Activated naive CD4-positive, alpha-beta T cell treated with anti-CD3 and anti-CD28 coated beads for 36 hours (primary cell): ENCODE results near the gene MACROD2. TPM values are rescaled to one million over a fixed set of nuclear protein-coding genes. Genes with fewer than 3 reads are reported as not detected.

ENCODE experiments used
- CTCF ChIA-PET: fragments of 350-600 bp; sonication (Branson Sonifier 250); formaldehyde crosslinking; loops from one replicate; lab custom pipeline; 2021; ENCODE audit warnings: antibody characterized with exemption; lab: Charles Lee
- DNase-seq: peaks from one replicate; pipeline ENCODE4 v3.0.0-alpha.2; 2020
- H3K27ac Mint-ChIP-seq: one replicate; pipeline ENCODE4 v1.8.0; 2021; ENCODE audit warnings: mild to moderate bottlenecking, mixed read lengths
- H3K27me3 Mint-ChIP-seq: one replicate; pipeline ENCODE4 v1.8.0; 2021; ENCODE audit warnings: low read depth, mixed read lengths
- H3K36me3 Mint-ChIP-seq: one replicate; pipeline ENCODE4 v1.8.0; 2021; ENCODE audit warnings: low read depth, mixed read lengths
- H3K4me1 Mint-ChIP-seq: one replicate; pipeline ENCODE4 v1.8.0; 2021; ENCODE audit warnings: low read depth, mixed read lengths
- H3K4me3 Mint-ChIP-seq: one replicate; pipeline ENCODE4 v1.8.0; 2021; ENCODE audit warnings: mild to moderate bottlenecking, moderate library complexity, mixed read lengths
- H3K9me3 Mint-ChIP-seq: one replicate; pipeline ENCODE4 v1.8.0; 2021; ENCODE audit warnings: mixed read lengths
- intact Hi-C: fragments of 100-400 bp; cut with micrococcal nuclease; formaldehyde crosslinking; loops from one replicate; pipeline ENCODE4 v1.15.1; 2023
- total RNA-seq, 2 experiments: library from RNA; stranded (reverse); gene quantifications; one replicate each; pipeline ENCODE4 v1.2.3, GENCODE V29; 2021

The MACROD2 gene
- total RNA-seq, 2 experiments from 2014 or later: not detected

- CTCF ChIA-PET: no interaction called here
- intact Hi-C loops: no loop called here
Measured at GRCh38 chr20:15645816-15646215, 1650.5 kb downstream of the MACROD2 start.

DNA sequence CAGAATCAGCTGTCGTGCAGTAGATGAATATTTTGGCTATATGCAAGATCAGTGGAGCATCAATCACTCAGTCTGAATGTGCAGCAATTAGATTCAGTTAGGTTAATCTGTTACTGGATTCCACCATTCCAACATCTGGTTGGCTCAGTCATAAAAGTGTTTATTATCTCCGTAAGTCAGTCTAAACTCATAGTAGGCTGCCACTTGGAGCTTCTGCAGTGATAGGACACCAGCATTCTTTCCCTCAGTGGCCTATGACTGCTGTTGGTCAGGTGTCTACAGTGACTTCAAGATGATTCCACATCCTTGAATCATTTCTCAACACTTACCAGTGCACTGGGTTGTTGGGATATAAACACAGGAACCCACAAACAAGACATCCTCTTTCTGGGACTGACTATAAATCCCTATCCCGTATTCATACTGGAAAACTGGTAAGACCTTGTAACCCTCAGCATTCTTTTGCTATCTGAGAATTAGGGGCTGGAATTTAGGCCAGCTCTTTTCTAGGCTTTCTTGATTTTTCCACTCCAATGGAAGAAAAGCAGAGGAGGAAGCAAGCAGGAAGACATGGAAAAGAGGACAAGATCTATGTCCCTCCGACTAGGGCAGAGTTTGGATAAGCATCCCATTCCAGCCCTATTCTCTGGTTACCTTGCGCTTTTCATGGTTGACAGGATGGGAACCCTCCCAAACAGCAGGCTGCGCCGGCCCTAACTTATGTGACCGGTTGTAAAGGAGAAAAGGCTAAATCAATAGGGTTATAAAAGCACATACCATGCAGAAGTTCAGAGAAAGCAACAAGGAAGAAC, 1658.3 kb downstream of the MACROD2 start:
- CTCF ChIA-PET: interaction anchor here (0.6 to 1.1 kb wide), 3 partner anchors 20 to 69 kb away, joined by 3 to 5 read pairs (median 3); no protein-coding TSS in a partner anchor
- H3K4me1 Mint-ChIP-seq: no peaks in the 10 kb centered on the region
- no peak overlapping the region for H3K4me3 Mint-ChIP-seq
- peaks cover 5% of the 10 kb centered on the region for H3K9me3 Mint-ChIP-seq
- intact Hi-C loops: no loop called here
- DNase-seq: no peak
- no peaks in the 10 kb centered on the region for H3K36me3 Mint-ChIP-seq
- H3K27ac Mint-ChIP-seq: no peak overlapping the region
- no peaks in the 10 kb centered on the region for H3K27me3 Mint-ChIP-seq

More at GRCh38 chr20:15645816-15646215, 1650.5 kb downstream of the MACROD2 start:
- Mint-ChIP-seq H3K27me3 (no peaks in the 10 kb centered on the region), H3K27ac (no peak overlapping the region), H3K4me1 (no peaks in the 10 kb centered on the region), H3K4me3 (no peak overlapping the region), H3K36me3 (no peaks in the 10 kb centered on the region), H3K9me3 (peaks cover 7% of the 10 kb centered on the region)
- DNase-seq: no peak

DNA sequence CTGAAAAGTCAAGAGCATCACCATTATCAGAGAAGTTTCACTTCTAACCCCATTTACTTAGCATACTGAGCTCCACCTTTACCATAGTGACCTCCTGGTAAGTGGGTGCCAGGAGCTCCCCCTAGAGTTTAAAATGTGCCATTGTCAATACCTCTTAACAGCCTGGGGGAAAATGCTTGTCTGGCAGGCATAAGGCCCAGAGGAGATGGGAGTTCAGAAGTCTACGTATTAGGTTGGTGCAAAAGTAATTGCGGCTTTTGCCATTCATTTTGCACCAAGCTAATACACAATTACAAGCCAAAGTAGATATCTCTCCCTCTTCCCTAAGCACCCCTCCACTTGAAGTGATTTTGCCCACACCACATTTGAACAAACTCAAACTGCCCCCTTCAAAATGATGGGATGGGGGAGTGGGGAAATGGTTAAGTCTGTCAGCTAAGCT, 1658.9 kb downstream of the MACROD2 start:
- CTCF ChIA-PET: interaction anchor here (0.6 to 1.1 kb wide), 3 partner anchors 20 to 69 kb away, joined by 3 to 5 read pairs (median 3); no protein-coding TSS in a partner anchor
- H3K9me3 Mint-ChIP-seq: peaks cover 3% of the 10 kb centered on the region
- no peak for DNase-seq
- no peaks in the 10 kb centered on the region for H3K36me3 Mint-ChIP-seq
- H3K4me3 Mint-ChIP-seq: no peak overlapping the region
- H3K27me3 Mint-ChIP-seq: no peaks in the 10 kb centered on the region
- H3K27ac Mint-ChIP-seq: no peak overlapping the region
- H3K4me1 Mint-ChIP-seq: no peaks in the 10 kb centered on the region
- intact Hi-C loops: no loop called here

- no peak for DNase-seq
- H3K4me3 Mint-ChIP-seq: no peak overlapping the region
- H3K27me3 Mint-ChIP-seq: no peaks in the 10 kb centered on the region
- H3K4me1 Mint-ChIP-seq: no peaks in the 10 kb centered on the region
- CTCF ChIA-PET: interaction anchor here (0.6 kb wide), 1 partner anchor 127 kb away, joined by 3 read pairs; no protein-coding TSS in a partner anchor
- H3K36me3 Mint-ChIP-seq: no peaks in the 10 kb centered on the region
- intact Hi-C loops: no loop called here
- no peak overlapping the region for H3K27ac Mint-ChIP-seq
- H3K9me3 Mint-ChIP-seq: peaks cover 3% of the 10 kb centered on the region
Measured at GRCh38 chr20:15655295-15655874, 1660.1 kb downstream of the MACROD2 start.

- CTCF ChIA-PET: no interaction called here
Measured at GRCh38 chr20:15656124-15656523, 1660.8 kb downstream of the MACROD2 start.

DNA sequence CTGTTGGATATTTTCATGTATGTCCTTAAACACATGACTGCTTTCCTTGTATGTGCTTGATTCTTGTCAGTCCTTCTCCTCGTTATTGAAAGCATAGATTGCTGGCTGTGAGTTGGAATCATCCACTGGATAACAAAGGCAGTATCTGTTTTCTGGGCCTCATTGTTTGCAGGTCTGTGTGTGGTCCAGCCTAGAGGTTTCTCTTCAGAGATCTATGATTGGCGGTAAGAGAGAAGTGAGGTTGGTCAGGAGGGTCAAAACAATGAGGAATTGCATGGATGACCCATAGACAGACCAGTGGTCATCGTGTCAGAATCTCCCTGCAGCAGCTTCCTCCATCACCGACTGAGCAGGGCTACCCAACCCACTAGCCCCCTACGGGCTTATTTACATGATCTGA, 1663.0 kb downstream of the MACROD2 start:
- Mint-ChIP-seq H3K4me3 (no peak overlapping the region), H3K36me3 (no peaks in the 10 kb centered on the region), H3K4me1 (no peaks in the 10 kb centered on the region), H3K27me3 (no peaks in the 10 kb centered on the region), H3K27ac (no peak overlapping the region), H3K9me3 (peaks cover 3% of the 10 kb centered on the region)
- CTCF ChIA-PET: no interaction called here
- intact Hi-C loops: no loop called here
- DNase-seq: no peak

More at GRCh38 chr20:15656124-15656523, 1660.8 kb downstream of the MACROD2 start:
- Mint-ChIP-seq H3K27ac (no peak overlapping the region), H3K9me3 (peaks cover 3% of the 10 kb centered on the region), H3K36me3 (no peaks in the 10 kb centered on the region), H3K4me3 (no peak overlapping the region), H3K4me1 (no peaks in the 10 kb centered on the region), H3K27me3 (no peaks in the 10 kb centered on the region)
- intact Hi-C loops: no loop called here
- no peak for DNase-seq

GRCh38 chr20:15673206-15673605, 1677.9 kb downstream of the MACROD2 start:
- H3K36me3 Mint-ChIP-seq: no peaks in the 10 kb centered on the region
- intact Hi-C loops: no loop called here
- H3K27me3 Mint-ChIP-seq: no peaks in the 10 kb centered on the region
- no peak for DNase-seq
- no peak overlapping the region for H3K27ac Mint-ChIP-seq
- no peak overlapping the region for H3K4me3 Mint-ChIP-seq
- no peaks in the 10 kb centered on the region for H3K9me3 Mint-ChIP-seq
- CTCF ChIA-PET: interaction anchor here (1.7 kb wide), 1 partner anchor 19 kb away, joined by 3 read pairs; no protein-coding TSS in a partner anchor
- H3K4me1 Mint-ChIP-seq: no peaks in the 10 kb centered on the region

DNA sequence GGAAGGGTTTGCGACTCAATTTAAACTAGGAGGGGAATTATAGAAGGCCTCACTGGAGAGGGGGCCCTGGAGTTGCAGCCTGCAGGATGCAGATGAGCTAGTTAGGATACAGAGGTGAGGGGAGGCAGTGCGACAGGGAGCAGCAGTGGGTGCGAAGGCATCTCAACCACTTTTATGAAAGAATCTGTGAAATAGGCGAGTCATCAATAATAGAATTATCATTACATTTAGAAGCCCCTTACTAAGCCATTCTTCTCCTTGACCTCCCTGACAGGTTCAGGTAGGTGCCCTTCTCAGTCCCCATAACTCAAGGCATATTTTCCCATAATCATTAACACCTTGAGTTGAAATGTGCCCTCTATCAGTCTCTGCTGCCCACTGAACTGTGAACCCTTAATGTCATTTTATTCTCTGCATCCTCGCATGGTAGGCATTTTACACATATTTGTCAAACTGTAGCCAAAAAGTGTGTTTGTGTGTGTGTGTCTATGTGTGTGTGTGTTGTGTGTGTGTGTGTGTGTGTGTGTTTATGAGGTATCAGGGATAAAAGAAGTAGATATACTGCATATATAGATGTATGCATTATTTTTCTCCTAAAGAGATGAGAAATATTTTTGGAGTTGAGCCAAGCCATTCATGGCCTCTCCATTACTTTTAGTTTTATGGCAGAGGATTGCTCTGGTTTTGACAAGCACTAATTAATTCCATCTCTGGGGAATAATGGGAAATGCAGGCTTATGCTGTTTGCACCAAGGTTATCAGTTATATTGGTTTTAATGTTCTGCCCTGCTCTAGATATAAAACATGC, 1679.1 kb downstream of the MACROD2 start:
- no peaks in the 10 kb centered on the region for H3K36me3 Mint-ChIP-seq
- CTCF ChIA-PET: interaction anchor here (1.7 kb wide), 1 partner anchor 20 kb away, joined by 3 read pairs; no protein-coding TSS in a partner anchor
- H3K4me1 Mint-ChIP-seq: no peaks in the 10 kb centered on the region
- no peaks in the 10 kb centered on the region for H3K9me3 Mint-ChIP-seq
- DNase-seq: no peak
- no peaks in the 10 kb centered on the region for H3K27me3 Mint-ChIP-seq
- no peak overlapping the region for H3K4me3 Mint-ChIP-seq
- no peak overlapping the region for H3K27ac Mint-ChIP-seq
- intact Hi-C loops: no loop called here

DNA sequence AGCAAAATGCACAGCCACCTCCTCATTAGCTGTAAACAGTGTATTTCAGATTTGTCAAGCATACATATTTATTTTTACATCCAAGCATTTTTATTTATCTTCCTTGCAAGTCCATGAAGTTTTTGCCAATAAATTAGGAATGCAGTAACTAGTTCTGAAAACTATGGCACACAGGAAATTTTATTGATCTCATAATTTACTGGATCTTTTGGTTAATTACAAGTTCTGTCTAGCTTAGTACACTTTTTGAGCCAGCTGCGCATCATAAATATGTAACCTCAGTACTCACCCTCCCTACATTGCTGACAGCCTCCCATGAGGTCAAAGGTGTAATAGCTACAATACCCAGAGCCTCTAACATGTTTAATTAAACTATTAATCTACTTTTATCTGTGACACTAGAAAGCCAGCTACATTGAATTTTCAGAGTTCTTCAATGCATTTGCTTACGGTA, 1679.8 kb downstream of the MACROD2 start:
- intact Hi-C loops: no loop called here
- Mint-ChIP-seq H3K27me3 (no peaks in the 10 kb centered on the region), H3K4me1 (no peaks in the 10 kb centered on the region)

DNA sequence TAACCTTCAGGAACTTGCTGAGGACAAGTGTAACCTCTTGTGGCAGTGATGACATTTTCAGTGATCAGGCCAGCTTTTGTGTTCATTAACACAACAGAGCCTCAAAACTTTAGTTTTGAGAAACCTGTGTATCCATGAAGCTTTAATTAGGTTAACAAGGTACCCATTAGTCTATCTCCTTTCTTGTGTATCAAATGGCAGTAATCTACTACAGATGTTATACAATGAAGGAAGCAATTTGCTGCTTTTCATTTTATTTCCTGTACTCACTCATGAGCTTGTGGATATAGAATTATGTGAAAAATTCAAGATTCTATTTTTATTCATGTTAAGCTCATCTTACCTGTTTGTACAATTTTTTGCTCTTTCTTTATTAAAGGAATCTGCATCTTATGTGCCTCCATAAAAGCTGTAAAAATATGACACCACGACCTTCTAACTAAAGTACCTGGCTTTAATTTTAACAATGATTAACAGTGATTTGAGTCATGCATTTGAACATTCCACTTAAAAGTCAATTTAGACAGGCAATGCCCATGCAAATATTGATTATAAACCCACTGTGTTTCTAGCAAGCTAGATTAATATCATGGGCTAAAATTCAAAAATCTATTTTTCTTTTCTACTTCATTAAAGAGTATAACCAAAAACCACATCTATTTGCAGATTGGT, 1680.6 kb downstream of the MACROD2 start:
- intact Hi-C loops: no loop called here
- H3K9me3 Mint-ChIP-seq: no peaks in the 10 kb centered on the region
- H3K4me3 Mint-ChIP-seq: no peak overlapping the region
- CTCF ChIA-PET: no interaction called here
- H3K27me3 Mint-ChIP-seq: no peaks in the 10 kb centered on the region
- H3K4me1 Mint-ChIP-seq: no peaks in the 10 kb centered on the region
- H3K27ac Mint-ChIP-seq: no peak overlapping the region
- DNase-seq: no peak
- H3K36me3 Mint-ChIP-seq: no peaks in the 10 kb centered on the region

More for the DNA sequence above, 1679.8 kb downstream of the MACROD2 start:
- Mint-ChIP-seq H3K36me3 (no peaks in the 10 kb centered on the region), H3K9me3 (no peaks in the 10 kb centered on the region), H3K4me3 (no peak overlapping the region), H3K27ac (no peak overlapping the region)
- DNase-seq: no peak
- CTCF ChIA-PET: no interaction called here

- Mint-ChIP-seq H3K36me3 (no peaks in the 10 kb centered on the region), H3K27me3 (no peaks in the 10 kb centered on the region), H3K4me3 (no peak overlapping the region), H3K4me1 (no peaks in the 10 kb centered on the region), H3K27ac (no peak overlapping the region), H3K9me3 (no peaks in the 10 kb centered on the region)
- CTCF ChIA-PET: no interaction called here
- intact Hi-C loops: no loop called here
- no peak for DNase-seq
Measured at GRCh38 chr20:15676815-15677214, 1681.5 kb downstream of the MACROD2 start.
